HG02840 (cell line): ENCODE measurements around the gene OR5B21.
A peak's percentile ranks its signal among the peaks of the same experiment; 100 is the strongest.

Experiments used
- ATAC-seq: cut with Tn5 transposase; IDR thresholded peaks from one replicate; pipeline ENCODE4 v1.9.1; 2021; ENCODE audit warnings: mild to moderate bottlenecking, moderate library complexity, moderate number of reproducible peaks; ENCODE audit not compliant: unreplicated experiment, low FRiP score

The OR5B21 gene

DNA sequence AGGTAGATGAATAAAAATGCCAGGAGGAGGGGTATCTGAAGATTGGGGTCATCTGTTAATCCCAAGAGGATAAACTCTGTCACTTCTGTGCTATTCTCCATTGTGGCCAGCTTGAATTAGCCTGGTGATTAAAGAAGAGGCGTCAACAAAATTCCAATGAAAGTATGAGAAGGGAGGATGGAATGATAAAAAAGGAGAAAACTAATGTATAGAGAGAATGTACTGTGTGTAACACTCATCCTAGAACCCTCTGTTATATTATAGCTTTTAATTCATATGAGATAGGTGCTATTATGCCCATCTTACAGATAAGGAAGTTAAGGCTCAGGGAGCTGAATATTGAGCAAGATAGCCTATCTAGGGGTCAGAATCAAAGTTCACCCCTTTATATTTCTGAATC, at the start of gene OR5B21:
Gene OR5B21, minus strand, starts transcription at position 101 of the 400 bp plus-strand sequence. Its CDS starts 0 bp downstream, at position 101.
- no peak for ATAC-seq

DNA sequence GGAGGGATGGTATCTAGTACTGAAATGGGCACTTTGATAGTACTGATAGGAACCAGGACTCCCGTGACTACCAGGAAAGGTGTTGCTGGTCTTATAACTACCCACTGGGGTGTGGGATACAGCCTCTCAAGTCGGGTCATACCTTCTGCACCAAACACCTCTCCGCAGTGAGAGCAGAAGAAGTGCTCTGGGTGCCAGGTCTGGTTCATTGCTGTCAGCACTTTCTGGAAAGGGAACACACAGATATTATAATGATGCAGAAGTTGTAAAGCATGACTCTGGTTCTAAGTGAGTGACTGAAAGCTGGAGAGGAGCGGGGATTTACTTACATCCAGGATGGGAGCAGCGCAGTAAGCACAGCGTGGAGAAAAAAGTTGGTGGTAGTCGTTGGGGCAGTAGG, 41.7 kb upstream of the OR5B21 start:
- no peak for ATAC-seq

DNA sequence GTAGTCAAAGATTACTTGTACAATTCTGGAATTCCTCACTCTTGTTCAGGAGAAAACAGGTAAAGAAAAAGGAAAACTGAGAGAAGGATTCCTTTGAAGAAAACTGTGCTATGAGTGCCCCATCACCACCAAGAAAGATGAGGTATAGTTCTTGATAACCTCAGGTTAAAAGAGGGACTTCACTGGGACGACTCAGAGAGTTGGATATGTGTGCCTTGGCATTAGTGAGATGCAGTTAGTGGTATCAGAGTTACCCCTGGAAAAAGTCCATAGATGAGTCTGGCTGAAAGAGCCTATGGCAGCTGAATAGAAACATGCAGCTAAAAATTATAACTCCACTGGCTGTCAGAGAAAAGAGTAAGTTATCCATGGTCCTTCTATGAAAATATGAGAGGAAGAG, 38.9 kb upstream of the OR5B21 start:
- ATAC-seq = no peak

DNA sequence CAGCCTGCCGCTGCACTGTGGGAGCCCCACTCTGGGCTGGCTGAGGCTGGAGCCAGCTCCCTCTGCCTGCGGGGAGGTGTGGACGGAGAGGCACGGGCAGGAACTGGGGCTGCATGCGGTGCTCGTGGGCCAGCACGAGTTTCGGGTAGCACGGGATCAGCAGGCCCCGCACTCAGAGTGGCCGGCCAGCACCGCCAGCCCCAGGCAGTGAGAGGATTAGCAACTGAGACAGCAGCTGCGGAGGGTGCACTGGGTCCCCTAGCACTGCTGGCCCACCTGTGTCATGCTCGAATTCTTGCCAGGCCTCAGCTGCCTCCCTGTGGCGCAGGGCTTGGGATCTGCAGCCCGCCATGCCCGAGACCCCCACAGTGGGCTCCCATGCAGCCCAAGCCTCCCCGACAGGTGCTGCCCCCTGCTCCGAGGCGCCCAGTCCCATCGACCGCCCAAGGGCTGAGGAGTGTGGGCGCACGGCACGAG, 24.0 kb upstream of the OR5B21 start:
- no peak for ATAC-seq

DNA sequence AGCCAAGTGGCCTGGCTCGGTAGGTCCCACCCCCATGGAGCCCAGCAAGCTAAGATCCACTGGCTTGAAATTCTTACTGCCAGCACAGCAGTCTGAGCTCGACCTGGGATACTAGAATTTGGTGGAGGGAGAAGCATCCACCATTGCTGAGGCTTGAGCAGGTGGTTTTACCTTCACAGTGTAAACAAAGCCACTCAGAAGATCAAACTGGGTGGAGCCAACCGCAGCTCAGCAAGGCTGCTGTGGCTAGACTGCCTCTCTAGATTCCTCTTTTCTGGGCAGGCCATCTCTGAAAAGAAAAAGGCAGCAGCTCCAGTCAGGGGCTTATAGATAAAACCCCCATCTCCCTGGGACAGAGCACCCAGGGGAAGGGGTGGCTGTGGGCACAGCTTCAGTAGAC, 22.3 kb upstream of the OR5B21 start:
- ATAC-seq = no peak

DNA sequence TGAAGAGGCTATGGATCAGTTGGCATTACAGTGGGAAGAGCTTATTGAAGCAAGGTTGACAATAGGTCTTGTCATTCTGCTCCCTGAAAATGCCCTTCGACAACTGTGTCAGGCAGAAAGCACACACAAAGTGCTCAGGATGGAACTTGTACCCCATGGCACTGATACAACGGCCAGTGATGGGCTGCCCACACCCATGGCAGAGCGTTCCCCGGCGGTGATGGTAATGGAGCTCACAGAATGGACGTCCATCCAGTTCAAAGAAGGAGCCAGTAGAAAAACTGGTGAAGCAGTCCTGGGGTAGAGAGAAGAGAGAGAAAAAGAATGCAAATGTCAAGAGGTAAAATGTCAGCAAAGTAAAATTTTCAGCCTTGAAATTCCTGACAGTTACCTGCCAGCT, 19.5 kb upstream of the OR5B21 start:
- ATAC-seq = no peak

- ATAC-seq = no peak
Measured at GRCh38 chr11:58526721-58527120, 18.8 kb upstream of the OR5B21 start.

DNA sequence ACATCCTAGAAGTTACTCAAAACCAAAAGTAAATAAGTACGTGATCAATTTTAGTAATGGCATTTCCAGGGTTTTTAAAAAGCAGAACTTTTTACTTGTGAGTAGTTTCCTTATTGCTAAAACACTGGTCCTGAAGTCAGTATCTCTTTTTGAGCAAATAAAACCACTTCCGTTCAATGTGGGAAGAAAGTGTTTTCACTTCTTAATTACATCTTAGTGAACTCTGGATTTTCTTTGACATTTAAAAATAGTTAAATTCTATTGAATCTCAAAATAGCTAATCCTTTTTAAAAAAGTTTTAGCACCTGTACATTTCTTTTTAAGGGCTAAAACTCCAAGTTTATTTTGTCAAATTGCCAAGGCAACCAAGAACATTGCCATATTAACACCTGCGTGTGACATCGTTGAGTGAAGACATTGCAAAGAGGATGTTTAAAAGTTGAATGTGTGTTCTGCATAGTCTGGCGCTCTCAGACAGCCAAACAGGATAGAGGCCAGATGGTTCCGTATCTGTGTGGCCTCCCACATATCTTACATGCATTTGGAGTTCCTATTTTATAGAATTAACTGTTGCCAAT, 17.2 kb upstream of the OR5B21 start:
- ATAC-seq = peak; percentile 88

GRCh38 chr11:58524232-58525036, 16.5 kb upstream of the OR5B21 start:
- peak; percentile 37 for ATAC-seq

DNA sequence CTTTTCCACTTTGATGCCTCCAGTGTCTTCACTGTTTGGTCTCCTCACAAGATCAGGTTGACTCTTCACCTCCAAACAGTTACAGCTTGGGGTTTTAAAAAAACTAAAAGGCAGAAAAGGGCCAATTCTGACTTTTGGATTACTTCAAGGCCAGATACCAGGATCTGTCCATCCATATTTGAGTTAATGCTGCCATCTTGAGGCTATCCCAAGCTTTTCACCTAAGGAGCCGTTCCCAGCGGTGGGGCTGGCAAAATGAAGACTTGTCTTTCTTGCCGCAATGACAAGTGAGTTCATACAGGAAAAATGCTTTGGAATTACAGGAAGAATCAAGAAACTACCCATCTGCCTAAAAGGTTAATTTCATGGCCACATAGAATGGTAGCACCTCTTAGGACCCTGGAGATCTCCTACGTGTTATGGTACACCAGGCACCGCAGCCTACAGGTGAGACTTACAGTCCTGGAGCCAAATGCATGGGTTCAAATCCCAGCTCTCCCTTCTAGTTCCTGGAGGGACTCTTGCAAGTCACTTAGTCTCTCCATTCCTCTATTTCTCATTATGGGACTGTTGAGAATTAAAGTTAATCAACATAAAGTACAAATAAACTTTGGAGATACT, 6.0 kb upstream of the OR5B21 start:
- ATAC-seq = no peak

DNA sequence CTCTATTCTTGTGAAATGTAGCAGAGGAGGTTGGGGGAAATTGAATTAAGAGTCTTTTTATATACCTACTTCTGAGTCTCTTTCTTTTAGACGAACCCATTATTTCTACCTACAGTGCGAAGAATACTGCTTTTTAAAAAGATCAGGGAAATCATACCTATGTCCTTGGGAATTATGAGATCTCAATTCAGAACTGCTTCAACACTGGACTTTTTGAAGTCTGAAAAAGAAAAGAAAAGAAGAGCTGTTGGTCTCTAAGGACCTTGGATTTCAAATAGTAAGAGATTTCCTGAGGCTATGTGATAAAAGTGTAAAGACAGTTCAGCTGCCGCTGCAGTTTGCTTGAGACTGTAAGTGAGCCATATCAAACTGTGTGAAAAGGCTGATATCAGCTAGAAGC, 3.7 kb upstream of the OR5B21 start:
- no peak for ATAC-seq

DNA sequence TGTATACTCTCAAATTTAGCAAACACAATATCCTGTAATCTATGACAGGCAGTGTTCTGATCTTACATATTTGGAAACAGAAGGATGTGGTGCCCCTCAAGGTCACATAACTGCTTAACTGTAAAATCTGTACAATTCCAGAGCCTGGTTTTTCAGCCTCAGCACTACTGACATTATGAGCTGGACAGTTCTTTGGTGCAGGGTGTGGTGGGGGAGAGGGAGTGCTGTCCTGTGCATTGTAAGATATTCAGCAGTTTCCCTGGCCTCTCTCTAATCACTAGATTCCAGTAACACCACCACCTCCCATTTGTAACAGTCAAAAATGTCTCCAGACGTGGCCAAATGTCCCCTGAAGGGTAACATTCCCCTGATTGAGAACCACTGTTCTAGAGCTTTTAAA, 1.8 kb upstream of the OR5B21 start:
- ATAC-seq = no peak

- ATAC-seq = no peak
Measured at GRCh38 chr11:58508814-58509213, 909 bp upstream of the OR5B21 start.

GRCh38 chr11:58507355-58507754, 550 bp downstream of the OR5B21 start:
- ATAC-seq = no peak

GRCh38 chr11:58506935-58507334, 970 bp downstream of the OR5B21 start:
- no peak for ATAC-seq

DNA sequence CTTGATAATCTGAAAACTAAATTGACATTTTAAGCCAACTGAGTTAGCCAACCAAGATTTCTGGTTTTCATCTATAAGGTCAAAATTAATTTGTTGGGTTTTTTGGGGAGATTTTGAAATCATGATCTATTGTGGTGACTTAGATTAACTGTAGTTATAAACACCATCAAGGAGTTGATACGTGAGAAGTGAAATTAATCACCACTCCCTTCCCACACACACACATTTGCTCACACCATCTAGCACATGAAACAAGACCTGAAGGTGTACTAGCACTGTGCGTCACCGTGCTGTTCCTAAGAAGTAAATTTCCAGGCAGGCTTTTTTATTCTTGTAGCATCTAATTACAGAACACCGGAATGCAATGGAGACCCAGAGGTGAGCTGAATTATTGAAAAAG, 2.1 kb downstream of the OR5B21 start:
- ATAC-seq = no peak

DNA sequence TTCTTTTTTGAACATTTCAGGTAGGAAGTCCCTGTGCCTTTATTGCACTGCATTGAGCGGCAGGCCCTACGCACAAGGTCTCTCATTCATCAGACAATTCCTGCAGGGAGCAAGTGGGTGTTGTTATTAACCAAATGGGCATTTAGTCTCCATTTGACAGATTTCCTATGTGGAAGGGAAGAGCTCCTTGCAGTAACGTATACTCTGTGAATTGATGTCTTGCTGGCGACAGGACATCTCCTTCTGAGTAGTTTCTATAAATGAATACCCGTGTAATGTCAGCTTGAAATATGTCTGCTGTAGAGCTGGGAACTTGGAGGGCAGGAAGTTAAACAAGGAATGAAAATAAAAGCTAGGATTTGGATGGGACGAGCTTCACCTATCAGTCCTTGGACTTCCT, 3.7 kb downstream of the OR5B21 start:
- ATAC-seq = no peak

- peak; percentile 94 for ATAC-seq
Measured at GRCh38 chr11:58503361-58503856, 4.5 kb downstream of the OR5B21 start.

DNA sequence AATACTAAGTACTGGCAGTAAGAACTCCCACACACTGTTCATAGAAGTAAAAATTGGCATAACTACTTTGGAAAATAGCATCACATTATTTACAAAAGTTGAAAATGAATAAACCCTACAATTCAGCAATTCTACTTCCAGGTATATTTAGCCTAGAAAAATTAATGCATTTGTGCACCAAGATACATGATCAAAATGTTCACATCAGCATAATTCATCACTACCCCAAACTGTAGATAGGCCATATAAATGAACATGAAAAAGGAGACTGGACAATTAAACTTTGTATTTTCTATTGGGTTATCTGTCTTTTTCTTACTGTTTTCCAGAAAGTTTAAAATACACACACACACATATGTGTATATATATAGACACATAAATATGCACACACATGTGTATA, 5.9 kb downstream of the OR5B21 start:
- ATAC-seq = no peak

GRCh38 chr11:58498464-58498863, 9.4 kb downstream of the OR5B21 start:
- ATAC-seq = no peak

- ATAC-seq = no peak
Measured at GRCh38 chr11:58497951-58498350, 10.0 kb downstream of the OR5B21 start.
